ENCODE data around the gene APOL6. TPM values are rescaled to one million over a fixed set of nuclear protein-coding genes. Genes with fewer than 3 reads are reported as not detected.

APOL6 gene
- total and polyA plus RNA-seq, 2 of the 4 experiments (the other 2 are of a cell fraction) = 1.2 to 7.2 TPM

GRCh38 chr22:35638410-35638809 lies 9.8 kb upstream of the APOL6 start:
- Histone ChIP-seq H2AK5ac (ENCODE audit: low read depth, low read length) (peak overlapping the region; percentile 74), H3K9me1 (ENCODE audit: insufficient read depth, low read length) (peaks cover 27% of the 10 kb centered on the region), H4K5ac (ENCODE audit: low read depth, low read length) (peak overlapping the region; percentile 78), H3K9me3 (ENCODE audit: control insufficient read depth, insufficient read depth, low read length) (no peaks in the 10 kb centered on the region), H4K8ac (ENCODE audit: low read depth in 2 of 2, low read length in 2 of 2) (peak overlapping the region; percentile 98 to 99), H3K14ac (replicated peaks; ENCODE audit: low read depth, low read length) (peak overlapping the region; percentile 87), H3K4me1 (ENCODE audit: control insufficient read depth, insufficient read depth, low read length) (peaks cover 18% of the 10 kb centered on the region), H3K18ac (ENCODE audit: low read depth, low read length) (peak overlapping the region; percentile 49), H2BK15ac (ENCODE audit: low read depth, low read length) (peak overlapping the region; percentile 95; the same call in 2 of the 3 replicates), H2AFZ (replicated peaks; ENCODE audit: low read length, poor library complexity) (peak overlapping the region; percentile 93), H4K20me1 (ENCODE audit: insufficient read depth, low read length) (no peaks in the 10 kb centered on the region), H3K4me2 (ENCODE audit: low read depth, low read length) (peak overlapping the region; percentile 19; the same call in 1 of the 2 replicates), H3K36me3 (ENCODE audit: control insufficient read depth, insufficient read depth, low read length) (no peaks in the 10 kb centered on the region), H2BK5ac (ENCODE audit: low read depth, low read length, poor library complexity, severe bottlenecking) (peak overlapping the region; percentile 74), H2BK120ac (ENCODE audit: low read depth, low read length) (peak overlapping the region; percentile 95), H3K9ac (ENCODE audit: low read depth, low read length) (peak overlapping the region; percentile 79), H4K91ac (ENCODE audit: insufficient read depth, low read depth, low read length) (peak overlapping the region; percentile 99), H3K27me3 (ENCODE audit: control insufficient read depth, insufficient read depth, low read length) (no peaks in the 10 kb centered on the region), H2AK9ac (replicated peaks; ENCODE audit: low read depth, low read length, poor library complexity) (peak overlapping the region; percentile 67), H3K79me1 (ENCODE audit: low read depth in 1 of 2, low read length in 2 of 2) (no peaks in the 10 kb centered on the region), H3K23ac (ENCODE audit: low read depth, low read length) (peak overlapping the region; percentile 88), H3K56ac (ENCODE audit: extremely low read depth, insufficient read depth, low read length) (peak overlapping the region; percentile 72), H2BK20ac (ENCODE audit: low read depth, low read length) (peak overlapping the region; percentile 83), H3K27ac (ENCODE audit: insufficient read depth, low read length) (peak overlapping the region; percentile 84), H3K4ac (ENCODE audit: low read depth, low read length) (peak overlapping the region; percentile 92), H3K4me3 (ENCODE audit: insufficient read depth, low read depth, low read length) (no peak overlapping the region)
- DNase-seq (peak; percentile 90), ATAC-seq (ENCODE audit: low read depth) (peak; percentile 90)
- in situ Hi-C loops (cut with MboI; ENCODE audit: low sequenced_read_pairs) = loop anchor here (10.0 kb wide), 1 partner anchor 196 kb away; no protein-coding TSS in a partner anchor
- dilution Hi-C loops (cut with HindIII; ENCODE audit: low sequenced_read_pairs, unreplicated experiment) = no loop called here
- POLR2A ChIA-PET (ENCODE audit: unreplicated experiment) = no interaction called here
- no TSS peak for BruUV-seq (replicated peaks)
- TF ChIP-seq MAFK (IDR thresholded peaks at IDR 0.05; ENCODE audit: low read depth, low read length) (no peak), CTCF (conservative IDR thresholded peaks at IDR 0.05; ENCODE audit: low read depth, low read length) (no peak), USF2 (IDR thresholded peaks at IDR 0.05; ENCODE audit: low read depth, low read length) (no peak), MXI1 (IDR thresholded peaks at IDR 0.05; ENCODE audit: borderline replicate concordance, low read depth, low read length) (0 out of 2 replicates have a peak, but pooled peaks have one; percentile 12), MAZ (IDR thresholded peaks at IDR 0.05; ENCODE audit: borderline replicate concordance, low read depth, low read length) (peak; percentile 64; the same call in 1 of the 2 replicates), RCOR1 (IDR thresholded peaks at IDR 0.05; ENCODE audit: insufficient replicate concordance, low read length) (no peak), FOS (IDR thresholded peaks at IDR 0.05; ENCODE audit: low read depth, low read length) (no peak), CEBPB (IDR thresholded peaks at IDR 0.05; ENCODE audit: low read depth, low read length) (peak; percentile 24; the same call in 1 of the 2 replicates), RFX5 (IDR thresholded peaks at IDR 0.05; ENCODE audit: low read depth, low read length) (peak; percentile 53), CHD1 (IDR thresholded peaks at IDR 0.05; ENCODE audit: low read depth, low read length) (no peak), RAD21 (IDR thresholded peaks at IDR 0.05; ENCODE audit: low read length) (no peak), BHLHE40 (IDR thresholded peaks at IDR 0.05; ENCODE audit: low read depth, low read length) (no peak)
- intact Hi-C loops (cut with micrococcal nuclease) = no loop called here
- CTCF ChIA-PET = no interaction called here
- 4% methylated on average over 7 of the region's 13 CpGs; no CpG with 5 or more reads in 1 of the 2 experiments for WGBS, 2 experiments (ENCODE audit: extremely low coverage in 2 of 2, insufficient read length in 1 of 2)
